Esophagus squamous epithelium (tissue), 5 donors: ENCODE data around the gene TIMM29. TPM values are rescaled to one million over a fixed set of nuclear protein-coding genes. Genes with fewer than 3 reads are reported as not detected.

Experiments used
- DNase-seq: peaks from one replicate; lab custom pipeline; 2025; lab: John Stamatoyannopoulos, UW
- H3K27ac ChIP-seq, 4 donors: fragments of 200-600 bp; sonication (generic); one replicate each; pipeline ENCODE4 v1.5.1; 2016 to 2019; ENCODE audit warnings: mild to moderate bottlenecking in 1 of 4
- H3K27me3 ChIP-seq, 4 donors: fragments of 200-600 bp; sonication (generic); 1 replicate in 3 of 4; 2 replicates in 1 of 4; pipeline versions ENCODE4 v1.5.1 to v1.6.0; 2017 to 2021; ENCODE audit warnings: antibody characterized with exemption in 1 of 4
- H3K36me3 ChIP-seq, 3 donors: fragments of 200-600 bp; sonication (generic); one replicate each; pipeline ENCODE4 v1.5.1; 2016 to 2019
- H3K4me1 ChIP-seq, 3 donors: fragments of 200-600 bp; sonication (generic); one replicate each; pipeline ENCODE4 v1.5.1; 2017 to 2019
- H3K4me3 ChIP-seq, 4 donors: fragments of 200-600 bp; sonication (generic); 1 replicate in 3 of 4; 2 replicates in 1 of 4; pipeline ENCODE4 v1.5.1; 2016 to 2019; ENCODE audit warnings: mild to moderate bottlenecking in 2 of 4, moderate library complexity in 1 of 4
- H3K9me3 ChIP-seq, 3 donors: fragments of 200-600 bp; sonication (generic); one replicate each; pipeline ENCODE4 v1.5.1; 2016 to 2019
- POLR2A ChIP-seq, 4 donors: fragments of 450-650 bp; IDR thresholded peaks; one replicate each; pipeline ENCODE4 v1.6.1; 2017; ENCODE audit warnings: antibody characterized with exemption in 4 of 4, mild to moderate bottlenecking in 4 of 4, moderate library complexity in 3 of 4
- WGBS, 2 donors: methylation state at CpG; one replicate each; pipeline ENCODE4 v1.1.5; 2018; 5-methylcytosine and 5-hydroxymethylcytosine counted together
- intact Hi-C: fragments of 100-400 bp; cut with DNase I; formaldehyde crosslinking; loops from one replicate; pipeline ENCODE4 v1.15.0; 2022
- total RNA-seq, 4 donors: library from RNA; depleted of rRNA; stranded (reverse); fragments of >200 nt; gene quantifications; one replicate each; pipeline ENCODE4 v1.1.0, GENCODE V29; 2016
- TF ChIP-seq, protein P1 (sequence below), 6 experiments: fragments of 450-650 bp in 4 of 6; fragments of 200-600 bp in 2 of 6; sonication (generic) in 2 of 6; IDR thresholded peaks; one replicate each; pipeline ENCODE4 v1.5.1; 2016 to 2019; ENCODE audit warnings: antibody characterized with exemption in 6 of 6, mild to moderate bottlenecking in 4 of 6, moderate library complexity in 4 of 6
- donor health status: DM: yes; HTN: yes; CAD: no.

The TIMM29 gene
- 10 to 100 TPM; 23.6 to 35.6 (median 27.3) TPM for total RNA-seq

DNA sequence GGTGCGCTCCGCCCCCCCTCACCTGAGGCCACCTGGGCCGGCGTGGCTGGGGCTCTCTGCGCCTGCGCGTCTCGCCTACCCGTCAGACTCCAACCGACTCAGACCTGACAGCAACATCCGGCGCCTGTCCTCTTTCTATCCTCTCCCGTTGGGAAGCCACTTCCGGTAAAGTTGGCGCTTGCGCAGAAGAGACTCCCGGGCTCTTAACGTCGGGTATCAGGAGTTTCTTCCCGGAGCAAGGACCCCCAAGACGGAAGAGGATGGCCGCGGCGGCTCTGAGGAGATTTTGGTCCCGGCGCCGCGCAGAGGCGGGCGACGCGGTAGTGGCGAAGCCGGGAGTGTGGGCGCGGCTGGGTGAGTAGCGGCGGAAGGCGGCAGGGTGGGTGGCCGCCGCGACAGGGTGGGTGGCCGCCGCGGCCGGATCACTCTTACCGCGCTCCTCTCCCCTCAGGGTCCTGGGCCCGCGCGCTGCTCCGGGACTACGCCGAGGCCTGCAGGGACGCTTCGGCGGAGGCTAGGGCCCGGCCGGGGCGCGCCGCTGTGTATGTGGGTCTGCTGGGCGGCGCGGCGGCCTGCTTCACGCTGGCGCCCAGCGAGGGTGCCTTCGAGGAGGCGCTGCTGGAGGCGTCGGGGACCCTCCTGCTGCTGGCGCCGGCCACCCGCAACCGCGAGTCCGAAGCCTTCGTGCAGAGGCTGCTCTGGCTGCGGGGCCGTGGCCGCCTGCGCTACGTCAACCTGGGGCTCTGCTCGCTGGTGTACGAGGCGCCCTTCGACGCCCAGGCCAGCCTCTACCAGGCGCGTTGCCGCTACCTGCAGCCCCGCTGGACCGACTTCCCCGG lies at the start of gene TIMM29, which contains the start of gene YIPF2:
TIMM29 (plus strand) TSS at position 249 of the 839 bp plus-strand sequence; CDS start at position 261, 12 bp downstream.
YIPF2 (minus strand) TSS at position 77 of the 839 bp plus-strand sequence. CDS start 229 bp downstream, outside the sequence.
- 0% methylated on average over 7 of the region's 96 CpGs; no CpG with 5 or more reads in 1 of the 2 donors for WGBS, 2 donors
- DNase-seq = peak; percentile 78
- Histone ChIP-seq H3K36me3 (peaks cover 2 to 59% (median 10%) of the 10 kb centered on the region in 3 donors), H3K4me3 (peak within 1 kb of the TSS; percentile 63 to 98 (median 92)), H3K4me1 (peaks cover 22 to 47% (median 26%) of the 10 kb centered on the region in 3 donors), H3K9me3 (no peaks in the 10 kb centered on the region), H3K27me3 (no peaks in the 10 kb centered on the region), H3K27ac (peak within 1 kb of the TSS; percentile 85 to 96 (median 94))
- intact Hi-C loops = loop anchor here (5.0 kb wide), 1 partner anchor 56 kb away; the partner anchor contains the start of gene CARM1
- peak in 3 of 4 donors; percentile 19 to 61 (median 60) for TF ChIP-seq POLR2A (IDR thresholded peaks at IDR 0.05)
- TF ChIP-seq, protein P1, sequence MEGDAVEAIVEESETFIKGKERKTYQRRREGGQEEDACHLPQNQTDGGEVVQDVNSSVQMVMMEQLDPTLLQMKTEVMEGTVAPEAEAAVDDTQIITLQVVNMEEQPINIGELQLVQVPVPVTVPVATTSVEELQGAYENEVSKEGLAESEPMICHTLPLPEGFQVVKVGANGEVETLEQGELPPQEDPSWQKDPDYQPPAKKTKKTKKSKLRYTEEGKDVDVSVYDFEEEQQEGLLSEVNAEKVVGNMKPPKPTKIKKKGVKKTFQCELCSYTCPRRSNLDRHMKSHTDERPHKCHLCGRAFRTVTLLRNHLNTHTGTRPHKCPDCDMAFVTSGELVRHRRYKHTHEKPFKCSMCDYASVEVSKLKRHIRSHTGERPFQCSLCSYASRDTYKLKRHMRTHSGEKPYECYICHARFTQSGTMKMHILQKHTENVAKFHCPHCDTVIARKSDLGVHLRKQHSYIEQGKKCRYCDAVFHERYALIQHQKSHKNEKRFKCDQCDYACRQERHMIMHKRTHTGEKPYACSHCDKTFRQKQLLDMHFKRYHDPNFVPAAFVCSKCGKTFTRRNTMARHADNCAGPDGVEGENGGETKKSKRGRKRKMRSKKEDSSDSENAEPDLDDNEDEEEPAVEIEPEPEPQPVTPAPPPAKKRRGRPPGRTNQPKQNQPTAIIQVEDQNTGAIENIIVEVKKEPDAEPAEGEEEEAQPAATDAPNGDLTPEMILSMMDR (IDR thresholded peaks at IDR 0.05) = peak in 2 of 6 experiments; percentile 15 to 41

DNA sequence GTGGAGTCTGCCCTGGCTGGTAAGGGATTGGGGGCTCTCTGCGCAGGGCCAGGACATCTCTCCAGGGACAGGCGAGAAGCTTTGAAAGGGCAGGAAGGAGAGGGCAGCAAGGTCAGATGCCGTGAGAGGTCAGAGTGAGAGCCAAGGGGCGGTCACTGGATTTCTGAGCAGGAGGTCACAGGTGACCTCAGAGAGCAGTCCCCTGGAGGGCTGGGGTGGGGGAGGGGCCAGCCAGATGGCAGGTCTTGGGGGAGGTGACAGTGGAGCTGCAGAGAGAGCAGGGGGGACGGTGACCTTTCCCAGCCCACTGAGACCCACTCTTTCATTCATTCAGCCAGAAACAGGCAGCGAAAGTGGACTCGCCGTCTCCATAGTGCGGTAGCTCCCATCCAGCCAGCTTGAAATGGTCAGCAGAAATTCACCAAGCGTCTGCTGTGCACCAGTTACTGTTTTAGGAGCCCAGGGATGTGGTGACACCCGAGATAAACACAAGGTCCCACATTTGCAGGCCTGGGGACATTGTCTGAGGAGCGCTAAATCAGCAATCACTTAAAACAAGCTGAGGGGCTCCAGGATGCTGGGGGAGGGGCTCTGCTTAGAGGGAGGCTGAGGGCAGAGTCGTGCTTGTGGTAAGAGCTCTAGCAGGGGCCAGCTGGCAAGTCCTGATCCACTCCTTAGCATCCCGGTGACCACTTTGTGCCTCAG lies 47.1 kb upstream of the TIMM29 start:
- Histone ChIP-seq H3K27ac (no peak overlapping the region), H3K9me3 (no peaks in the 10 kb centered on the region), H3K4me1 (peaks cover 10 to 82% (median 41%) of the 10 kb centered on the region in 3 donors), H3K27me3 (no peaks in the 10 kb centered on the region), H3K36me3 (peaks cover 0 to 7% (median 0%) of the 10 kb centered on the region in 3 donors), H3K4me3 (no peak overlapping the region)
- DNase-seq = no peak
- TF ChIP-seq, protein P1 (IDR thresholded peaks at IDR 0.05) = no peak
- TF ChIP-seq POLR2A (IDR thresholded peaks at IDR 0.05) = no peak
- intact Hi-C loops = no loop called here
- 82 to 84% methylated on average over 10 to 13 of the region's 14 CpGs for WGBS, 2 donors

DNA sequence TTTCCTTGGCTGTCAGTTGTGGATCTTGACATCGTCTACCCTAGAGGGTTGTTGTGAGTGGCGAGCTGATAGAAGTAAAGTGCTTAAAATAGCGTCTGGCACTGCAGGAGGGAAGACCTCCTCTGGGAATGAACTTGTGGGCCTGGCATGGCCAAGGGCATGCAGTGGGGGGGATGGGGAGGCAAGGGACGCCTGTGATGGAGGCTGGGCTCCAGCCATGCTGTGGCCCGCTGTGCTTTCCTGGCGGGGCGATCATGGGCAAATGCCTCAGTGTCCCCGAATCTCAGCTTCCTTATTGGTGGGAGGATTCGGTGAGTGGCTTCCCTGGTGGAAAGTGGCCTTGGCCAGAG lies 46.5 kb upstream of the TIMM29 start:
- no peak overlapping the region for H3K27ac ChIP-seq
- H3K9me3 ChIP-seq = no peaks in the 10 kb centered on the region
- WGBS, 2 donors = 85% methylated on average over 5 to 7 of the region's 9 CpGs
- H3K27me3 ChIP-seq = no peaks in the 10 kb centered on the region
- intact Hi-C loops = no loop called here
- H3K36me3 ChIP-seq = peaks cover 0 to 7% (median 0%) of the 10 kb centered on the region in 3 donors
- no peak for DNase-seq
- no peak for TF ChIP-seq POLR2A (IDR thresholded peaks at IDR 0.05)
- TF ChIP-seq, protein P1 (IDR thresholded peaks at IDR 0.05) = no peak
- H3K4me1 ChIP-seq = peaks cover 13 to 82% (median 38%) of the 10 kb centered on the region in 3 donors
- H3K4me3 ChIP-seq = no peak overlapping the region

DNA sequence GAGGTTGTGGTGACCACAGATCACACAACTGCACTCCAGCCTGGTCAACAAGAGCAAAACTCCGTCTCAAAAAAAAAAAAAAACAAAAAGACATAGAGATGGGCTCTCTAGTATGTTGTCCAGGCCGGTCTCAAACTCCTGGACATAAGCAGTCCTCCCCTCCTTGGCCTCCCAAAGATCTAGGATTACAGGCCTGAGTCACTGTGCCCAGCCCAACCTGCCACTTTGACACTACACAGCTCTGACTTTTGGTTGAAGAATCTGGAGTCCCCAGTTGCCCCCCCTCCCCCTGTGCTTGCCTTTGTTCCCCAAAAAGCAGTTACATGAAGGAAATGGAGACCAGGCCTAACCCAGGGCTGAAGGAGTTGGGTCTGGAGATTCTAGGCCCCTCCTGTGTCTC lies 44.3 kb upstream of the TIMM29 start:
- Histone ChIP-seq H3K4me1 (peaks cover 17 to 81% (median 38%) of the 10 kb centered on the region in 3 donors), H3K9me3 (no peaks in the 10 kb centered on the region), H3K27ac (no peak overlapping the region), H3K27me3 (no peaks in the 10 kb centered on the region), H3K36me3 (peaks cover 0 to 7% (median 0%) of the 10 kb centered on the region in 3 donors), H3K4me3 (no peak overlapping the region)
- no peak for DNase-seq
- 65 to 92% methylated on average over 2 of the region's 2 CpGs for WGBS, 2 donors
- no peak for TF ChIP-seq POLR2A (IDR thresholded peaks at IDR 0.05)
- TF ChIP-seq, protein P1 (IDR thresholded peaks at IDR 0.05) = no peak
- intact Hi-C loops = no loop called here
